ENCODE results near the gene RBM17.

The RBM17 gene

DNA sequence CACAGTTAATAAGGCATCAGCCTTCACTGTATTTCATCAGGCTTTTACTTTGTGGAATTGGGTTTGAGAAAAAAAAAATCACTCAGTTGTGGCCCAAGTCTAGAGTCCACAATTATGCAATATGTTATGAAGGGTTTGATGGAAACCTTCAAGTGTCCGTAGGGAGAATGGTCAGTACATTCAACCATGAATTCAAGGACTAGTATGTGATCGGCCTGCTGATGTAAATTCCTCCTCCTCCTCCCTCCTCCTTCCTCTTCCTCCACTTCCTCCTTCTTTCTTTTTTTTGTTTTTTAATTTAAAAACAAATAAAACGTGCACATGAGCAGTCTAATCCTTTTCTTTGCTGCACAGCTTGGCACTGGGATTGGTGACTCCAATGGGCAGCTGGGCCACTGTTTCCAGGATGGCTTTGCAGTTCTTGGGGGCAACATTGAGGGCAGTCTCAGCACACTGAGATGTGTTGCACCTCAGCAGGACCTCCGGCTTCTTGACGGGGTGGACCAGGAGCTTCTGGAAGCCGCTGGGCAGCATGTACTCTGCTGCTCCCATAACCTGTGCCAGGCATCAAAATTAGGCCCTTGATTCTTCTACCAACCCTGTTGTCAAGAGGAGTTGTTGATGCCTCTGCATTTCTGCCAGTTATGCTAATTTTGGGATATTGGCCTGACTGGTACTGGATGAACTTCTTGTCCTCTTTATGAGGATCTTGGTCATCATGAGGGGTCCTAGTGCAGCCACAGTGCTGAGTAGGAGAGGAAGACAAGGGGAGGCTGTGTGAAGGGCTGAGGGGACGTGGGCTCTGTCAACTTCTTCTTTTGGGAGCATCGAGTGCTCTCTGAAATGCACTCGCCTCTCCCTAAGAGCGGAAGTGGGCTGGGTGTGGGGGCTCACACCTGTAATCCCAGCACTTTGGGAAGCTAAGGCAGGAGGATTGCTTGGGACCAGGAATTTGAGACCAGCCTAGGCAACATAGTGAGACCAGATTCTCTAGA is 17.4 kb upstream of the RBM17 start:
- TF ChIP-seq TEAD4 (IDR thresholded peaks at IDR 0.05) (no peak), EGR1 (IDR thresholded peaks at IDR 0.05) (no peak), FOXM1 (IDR thresholded peaks at IDR 0.05; ENCODE audit: borderline replicate concordance, low read depth) (no peak), CREB1 (IDR thresholded peaks at IDR 0.05; ENCODE audit: low read depth) (no peak)

DNA sequence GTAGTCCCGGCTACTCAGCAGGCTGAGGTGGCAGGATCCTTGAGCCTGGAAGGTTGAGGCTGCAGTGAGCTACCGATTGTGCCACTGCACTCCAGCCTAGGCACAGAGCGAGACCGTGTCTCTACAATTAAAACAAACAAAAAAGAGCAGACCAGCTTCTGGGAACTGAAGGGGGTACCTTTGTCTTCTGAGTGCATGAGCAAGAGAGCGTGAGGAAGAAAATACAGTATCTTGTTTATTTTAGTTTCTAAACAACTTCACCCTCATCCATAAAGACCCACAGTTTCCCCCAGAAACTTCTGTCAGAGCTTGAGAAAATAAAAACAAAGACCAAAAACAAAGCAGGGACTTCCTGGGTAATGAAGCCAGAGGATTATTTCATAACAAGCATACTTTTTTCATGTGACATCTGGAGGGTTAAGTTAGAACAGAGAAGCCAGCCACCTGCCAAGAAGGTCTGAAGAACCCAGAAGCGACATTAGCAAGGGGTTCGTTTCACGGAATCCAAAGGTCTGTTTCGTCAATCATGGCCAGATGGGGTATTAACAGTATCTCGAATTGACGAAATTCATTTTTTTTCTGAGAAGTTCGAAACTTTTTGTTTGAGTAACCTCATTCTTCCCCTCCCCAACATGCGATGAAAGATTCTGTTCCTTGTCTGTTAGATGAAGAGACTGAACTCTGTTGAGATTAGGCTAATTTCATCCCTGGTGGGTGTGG is 16.5 kb upstream of the RBM17 start:
- no peak for TF ChIP-seq TAF1 (IDR thresholded peaks at IDR 0.05; ENCODE audit: low read depth)
- TF ChIP-seq, protein P1, sequence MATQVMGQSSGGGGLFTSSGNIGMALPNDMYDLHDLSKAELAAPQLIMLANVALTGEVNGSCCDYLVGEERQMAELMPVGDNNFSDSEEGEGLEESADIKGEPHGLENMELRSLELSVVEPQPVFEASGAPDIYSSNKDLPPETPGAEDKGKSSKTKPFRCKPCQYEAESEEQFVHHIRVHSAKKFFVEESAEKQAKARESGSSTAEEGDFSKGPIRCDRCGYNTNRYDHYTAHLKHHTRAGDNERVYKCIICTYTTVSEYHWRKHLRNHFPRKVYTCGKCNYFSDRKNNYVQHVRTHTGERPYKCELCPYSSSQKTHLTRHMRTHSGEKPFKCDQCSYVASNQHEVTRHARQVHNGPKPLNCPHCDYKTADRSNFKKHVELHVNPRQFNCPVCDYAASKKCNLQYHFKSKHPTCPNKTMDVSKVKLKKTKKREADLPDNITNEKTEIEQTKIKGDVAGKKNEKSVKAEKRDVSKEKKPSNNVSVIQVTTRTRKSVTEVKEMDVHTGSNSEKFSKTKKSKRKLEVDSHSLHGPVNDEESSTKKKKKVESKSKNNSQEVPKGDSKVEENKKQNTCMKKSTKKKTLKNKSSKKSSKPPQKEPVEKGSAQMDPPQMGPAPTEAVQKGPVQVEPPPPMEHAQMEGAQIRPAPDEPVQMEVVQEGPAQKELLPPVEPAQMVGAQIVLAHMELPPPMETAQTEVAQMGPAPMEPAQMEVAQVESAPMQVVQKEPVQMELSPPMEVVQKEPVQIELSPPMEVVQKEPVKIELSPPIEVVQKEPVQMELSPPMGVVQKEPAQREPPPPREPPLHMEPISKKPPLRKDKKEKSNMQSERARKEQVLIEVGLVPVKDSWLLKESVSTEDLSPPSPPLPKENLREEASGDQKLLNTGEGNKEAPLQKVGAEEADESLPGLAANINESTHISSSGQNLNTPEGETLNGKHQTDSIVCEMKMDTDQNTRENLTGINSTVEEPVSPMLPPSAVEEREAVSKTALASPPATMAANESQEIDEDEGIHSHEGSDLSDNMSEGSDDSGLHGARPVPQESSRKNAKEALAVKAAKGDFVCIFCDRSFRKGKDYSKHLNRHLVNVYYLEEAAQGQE (IDR thresholded peaks at IDR 0.05; ENCODE audit: low read depth) = no peak
- no peak for TF ChIP-seq EP300 (IDR thresholded peaks at IDR 0.05; ENCODE audit: borderline replicate concordance)
- no peak for TF ChIP-seq TEAD4 (IDR thresholded peaks at IDR 0.05)
- no peak for TF ChIP-seq NFIC (IDR thresholded peaks at IDR 0.05)
- TF ChIP-seq CEBPB (IDR thresholded peaks at IDR 0.05) = no peak
- TF ChIP-seq, protein P2, sequence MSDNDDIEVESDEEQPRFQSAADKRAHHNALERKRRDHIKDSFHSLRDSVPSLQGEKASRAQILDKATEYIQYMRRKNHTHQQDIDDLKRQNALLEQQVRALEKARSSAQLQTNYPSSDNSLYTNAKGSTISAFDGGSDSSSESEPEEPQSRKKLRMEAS (IDR thresholded peaks at IDR 0.05) = no peak
- TF ChIP-seq CREB1 (IDR thresholded peaks at IDR 0.05; ENCODE audit: low read depth) = no peak
- TF ChIP-seq FOXM1 (IDR thresholded peaks at IDR 0.05; ENCODE audit: borderline replicate concordance, low read depth) = no peak

DNA sequence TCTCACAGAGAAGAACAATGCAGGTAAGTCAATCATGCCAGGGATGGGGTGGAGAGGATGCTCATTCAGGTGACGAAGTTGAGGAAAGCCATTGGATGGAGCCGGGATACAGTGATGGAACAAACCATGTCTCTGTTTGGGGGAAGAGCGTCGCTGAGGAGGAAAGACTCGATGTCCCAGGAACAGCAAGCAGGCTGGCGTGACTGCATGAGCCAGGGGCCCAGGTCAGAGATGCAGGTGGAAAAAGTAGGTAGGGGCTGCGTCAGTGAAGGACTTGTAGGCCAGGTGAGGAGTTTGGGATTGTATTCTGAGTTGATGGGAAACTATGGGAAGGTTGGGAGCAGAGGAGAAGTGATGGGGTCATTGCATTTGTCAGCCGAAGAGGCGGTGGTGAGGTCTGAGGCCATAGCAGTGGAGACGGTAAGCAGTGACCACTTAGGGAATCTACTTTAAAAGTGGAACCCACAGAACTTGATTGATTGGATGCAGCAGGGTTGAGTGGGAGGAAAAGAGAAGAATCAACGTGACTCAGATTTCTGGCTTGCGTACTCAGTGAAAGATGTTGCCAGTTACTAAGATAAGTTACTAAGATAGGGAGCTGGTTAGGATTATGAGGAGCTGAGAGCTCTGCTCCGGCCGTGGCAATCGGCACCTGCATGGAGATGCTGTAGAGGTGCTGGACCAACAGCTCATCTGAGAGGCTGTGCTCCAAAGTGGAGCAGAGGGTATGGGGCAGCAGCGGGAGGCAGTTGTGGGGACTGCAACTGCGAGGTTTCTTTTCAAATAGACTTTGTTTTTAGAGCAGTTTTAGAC is 14.1 kb upstream of the RBM17 start:
- TF ChIP-seq FOXM1 (IDR thresholded peaks at IDR 0.05; ENCODE audit: borderline replicate concordance, low read depth) = no peak
- no peak for TF ChIP-seq YY1 (IDR thresholded peaks at IDR 0.05; ENCODE audit: low read depth)
- TF ChIP-seq, protein P2 (IDR thresholded peaks at IDR 0.05) = no peak
- TF ChIP-seq ZBTB7A (IDR thresholded peaks at IDR 0.05; ENCODE audit: low read depth) = no peak
- TF ChIP-seq, protein P1 (IDR thresholded peaks at IDR 0.05; ENCODE audit: low read depth) = no peak

DNA sequence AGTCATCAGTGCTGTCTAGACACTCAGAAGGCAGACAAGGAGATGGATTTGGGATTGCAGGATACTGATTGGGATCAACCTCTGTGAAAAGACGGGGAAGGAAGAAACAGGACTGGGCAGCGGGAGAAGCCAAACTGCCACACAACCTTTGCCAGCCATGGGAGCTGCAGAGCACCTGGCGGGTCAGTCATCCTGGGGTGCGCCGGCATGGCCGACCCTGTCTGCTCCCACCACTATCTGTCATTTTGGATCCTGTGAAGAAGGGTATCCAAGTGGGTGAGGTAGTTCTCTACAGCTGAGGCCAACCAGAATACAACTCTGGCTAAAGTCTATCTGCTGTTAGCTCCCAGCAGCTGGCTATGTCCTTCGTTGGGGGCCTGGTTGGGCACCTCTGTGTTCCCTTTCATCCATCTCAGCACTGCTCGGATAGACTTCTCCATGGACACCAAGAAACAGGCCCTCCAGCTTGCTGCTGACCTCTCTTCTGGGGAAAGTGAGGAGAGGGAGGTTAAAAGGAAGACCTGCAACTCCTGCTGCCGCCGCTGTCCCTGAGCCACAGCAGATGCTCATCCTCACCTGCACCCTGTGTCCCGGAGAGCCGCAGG is 11.7 kb upstream of the RBM17 start:
- TF ChIP-seq YY1 (IDR thresholded peaks at IDR 0.05; ENCODE audit: low read depth) = no peak

DNA sequence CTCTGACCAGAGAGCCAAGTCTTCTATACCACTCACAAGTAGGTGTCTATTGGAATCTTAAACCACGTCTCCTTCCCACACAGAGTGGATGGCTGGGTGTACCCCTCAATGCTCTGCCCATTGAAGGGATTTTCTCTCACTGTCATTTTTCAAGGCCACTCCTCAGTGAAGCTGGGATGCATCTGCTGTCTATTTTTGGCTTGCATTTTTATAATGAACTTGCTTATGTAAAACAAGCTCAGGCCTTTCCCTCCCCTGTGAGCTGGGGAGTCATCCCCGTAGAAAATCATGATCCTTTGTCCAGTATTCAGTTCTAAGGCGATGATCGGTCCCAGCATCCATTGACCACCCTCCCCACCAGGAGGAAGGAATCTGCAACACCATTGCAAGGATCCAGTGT is 9.8 kb upstream of the RBM17 start:
- TF ChIP-seq TAF1 (IDR thresholded peaks at IDR 0.05; ENCODE audit: low read depth) (no peak), EGR1 (IDR thresholded peaks at IDR 0.05) (no peak)

DNA sequence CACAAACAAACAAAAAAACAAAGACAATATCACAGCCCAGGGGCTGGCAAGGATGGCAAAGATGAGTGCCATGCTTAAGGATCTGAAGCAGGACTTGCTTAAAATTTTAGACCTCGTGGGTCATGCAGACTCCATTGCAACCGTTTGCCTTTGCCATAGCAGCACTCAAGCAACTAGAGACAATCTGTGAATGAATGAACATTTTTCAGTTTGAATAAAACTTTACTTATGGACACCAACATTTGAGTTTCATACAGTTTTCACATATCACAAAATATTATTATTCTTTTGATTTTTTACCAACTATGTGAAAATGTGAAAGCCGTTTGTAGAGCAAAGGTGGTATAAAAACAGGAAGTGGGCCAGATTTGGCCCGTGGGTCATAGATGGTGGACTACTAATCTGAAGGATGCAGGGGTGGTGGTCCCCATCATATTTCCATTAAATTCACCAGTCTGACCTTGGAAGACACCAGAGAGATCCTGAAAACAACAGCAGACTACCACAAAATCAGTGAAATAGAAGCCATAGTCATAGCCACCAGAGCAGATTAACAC is 8.3 kb upstream of the RBM17 start:
- TF ChIP-seq YY1 (IDR thresholded peaks at IDR 0.05; ENCODE audit: low read depth) (no peak), EP300 (IDR thresholded peaks at IDR 0.05; ENCODE audit: borderline replicate concordance) (no peak), CREB1 (IDR thresholded peaks at IDR 0.05; ENCODE audit: low read depth) (no peak), FOXM1 (IDR thresholded peaks at IDR 0.05; ENCODE audit: borderline replicate concordance, low read depth) (no peak), TAF1 (IDR thresholded peaks at IDR 0.05; ENCODE audit: low read depth) (no peak), TEAD4 (IDR thresholded peaks at IDR 0.05) (no peak), EGR1 (IDR thresholded peaks at IDR 0.05) (no peak), CEBPB (IDR thresholded peaks at IDR 0.05) (no peak), TCF12 (IDR thresholded peaks at IDR 0.05; ENCODE audit: low read depth) (no peak), NFIC (IDR thresholded peaks at IDR 0.05) (no peak), ZBTB7A (IDR thresholded peaks at IDR 0.05; ENCODE audit: low read depth) (no peak)
- TF ChIP-seq, protein P1 (IDR thresholded peaks at IDR 0.05; ENCODE audit: low read depth) = no peak
- TF ChIP-seq, protein P2 (IDR thresholded peaks at IDR 0.05) = no peak
- TF ChIP-seq, protein P3, sequence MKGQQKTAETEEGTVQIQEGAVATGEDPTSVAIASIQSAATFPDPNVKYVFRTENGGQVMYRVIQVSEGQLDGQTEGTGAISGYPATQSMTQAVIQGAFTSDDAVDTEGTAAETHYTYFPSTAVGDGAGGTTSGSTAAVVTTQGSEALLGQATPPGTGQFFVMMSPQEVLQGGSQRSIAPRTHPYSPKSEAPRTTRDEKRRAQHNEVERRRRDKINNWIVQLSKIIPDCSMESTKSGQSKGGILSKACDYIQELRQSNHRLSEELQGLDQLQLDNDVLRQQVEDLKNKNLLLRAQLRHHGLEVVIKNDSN (IDR thresholded peaks at IDR 0.05) = no peak
